H9 (cell line): ENCODE results near the gene HS2ST1. TPM values are rescaled to one million over a fixed set of nuclear protein-coding genes. Genes with fewer than 3 reads are reported as not detected.

ENCODE experiments used
- DNase-seq: peaks from one replicate; pipeline ENCODE4 v3.0.0-alpha.2; 2017
- H2AFZ ChIP-seq: one replicate; pipeline ENCODE4 v1.6.1; 2013; ENCODE audit warnings: mild to moderate bottlenecking, low read length, control low read depth, moderate library complexity
- H2AK5ac ChIP-seq: 2 replicates; pipeline ENCODE4 v1.6.1; 2013; ENCODE audit warnings: low read length, control low read depth, mixed read lengths; ENCODE audit not compliant: insufficient read length
- H2BK120ac ChIP-seq: one replicate; pipeline ENCODE4 v1.6.1; 2013; ENCODE audit warnings: low read depth, mild to moderate bottlenecking, low read length, control low read depth, inconsistent platforms; ENCODE audit not compliant: poor library complexity, severe bottlenecking
- H2BK12ac ChIP-seq: 2 replicates; pipeline ENCODE4 v1.6.1; 2013; ENCODE audit warnings: low read length, control low read depth, mixed read lengths, low read depth; ENCODE audit not compliant: insufficient read length
- H2BK15ac ChIP-seq: 2 replicates; pipeline ENCODE4 v1.6.1; 2013; ENCODE audit warnings: low read depth, low read length, control low read depth
- H2BK20ac ChIP-seq: one replicate; pipeline ENCODE4 v1.6.1; 2013; ENCODE audit warnings: low read depth, mild to moderate bottlenecking, low read length, control low read depth, inconsistent platforms; ENCODE audit not compliant: poor library complexity, severe bottlenecking
- H2BK5ac ChIP-seq: 2 replicates; pipeline ENCODE4 v1.6.1; 2013; ENCODE audit warnings: low read length, control low read depth, mixed read lengths; ENCODE audit not compliant: insufficient read length
- H3K14ac ChIP-seq: 2 replicates; pipeline ENCODE4 v1.6.1; 2013; ENCODE audit warnings: low read length, control low read depth; ENCODE audit not compliant: insufficient read depth
- H3K18ac ChIP-seq: 2 replicates; pipeline ENCODE4 v1.6.1; 2013; ENCODE audit warnings: low read depth, mild to moderate bottlenecking, mixed read lengths, low read length, control low read depth; ENCODE audit not compliant: insufficient read length
- H3K23ac ChIP-seq: 2 replicates; pipeline ENCODE4 v1.6.1; 2013; ENCODE audit warnings: low read length, control low read depth, mixed read lengths, low read depth; ENCODE audit not compliant: insufficient read length
- H3K23me2 ChIP-seq: 2 replicates; pipeline ENCODE4 v1.6.1; 2013; ENCODE audit warnings: low read depth, mild to moderate bottlenecking, mixed read lengths, low read length, control low read depth; ENCODE audit not compliant: insufficient read length, poor library complexity, severe bottlenecking
- H3K27ac ChIP-seq: 2 replicates; pipeline ENCODE4 v1.5.1; 2013; ENCODE audit warnings: low read length, control low read depth, mixed read lengths, low read depth; ENCODE audit not compliant: insufficient read length
- H3K27me3 ChIP-seq: 2 replicates; pipeline ENCODE4 v1.6.1; 2013; ENCODE audit warnings: low read length, control low read depth, inconsistent platforms; ENCODE audit not compliant: insufficient read depth
- H3K4ac ChIP-seq: 2 replicates; pipeline ENCODE4 v1.6.1; 2013; ENCODE audit warnings: low read depth, mild to moderate bottlenecking, control low read depth, inconsistent platforms, low read length, moderate library complexity
- H3K4me1 ChIP-seq: 2 replicates; pipeline ENCODE4 v1.6.1; 2013; ENCODE audit warnings: low read length, control low read depth, inconsistent platforms; ENCODE audit not compliant: insufficient read depth
- H3K4me2 ChIP-seq: 2 replicates; pipeline ENCODE4 v1.6.1; 2013; ENCODE audit warnings: low read length, control low read depth, mixed read lengths; ENCODE audit not compliant: insufficient read length, insufficient read depth
- H3K56ac ChIP-seq: 2 replicates; pipeline ENCODE4 v1.6.1; 2013; ENCODE audit warnings: low read depth, mild to moderate bottlenecking, mixed read lengths, low read length, control low read depth; ENCODE audit not compliant: insufficient read length
- H3K79me1 ChIP-seq: 2 replicates; pipeline ENCODE4 v1.6.1; 2013; ENCODE audit warnings: low read depth, mild to moderate bottlenecking, moderate library complexity, low read length, control low read depth, inconsistent platforms; ENCODE audit not compliant: insufficient read depth, poor library complexity, severe bottlenecking
- H3K79me2 ChIP-seq: 2 replicates; pipeline ENCODE4 v1.6.1; 2013; ENCODE audit warnings: low read length, control low read depth, inconsistent platforms; ENCODE audit not compliant: insufficient read depth
- H3K9ac ChIP-seq: 2 replicates; pipeline ENCODE4 v1.6.1; 2013; ENCODE audit warnings: low read length, control low read depth, mixed read lengths; ENCODE audit not compliant: insufficient read length; ENCODE audit errors: extremely low read depth
- H3K9me3 ChIP-seq: one replicate; pipeline ENCODE4 v1.6.1; 2013; ENCODE audit warnings: low read depth, low read length, inconsistent platforms; ENCODE audit not compliant: control insufficient read depth
- H3T11ph ChIP-seq: one replicate; pipeline ENCODE4 v1.6.1; 2013; ENCODE audit warnings: mild to moderate bottlenecking, low read length, control low read depth, inconsistent platforms
- H4K20me1 ChIP-seq: one replicate; pipeline ENCODE4 v1.6.1; 2013; ENCODE audit not compliant: control insufficient read depth, insufficient read length, insufficient read depth
- H4K5ac ChIP-seq: 2 replicates; pipeline ENCODE4 v1.6.1; 2013; ENCODE audit warnings: low read depth, mild to moderate bottlenecking, mixed read lengths, low read length, control low read depth; ENCODE audit not compliant: insufficient read length
- H4K8ac ChIP-seq: replicated peaks from 2 replicates; pipeline ENCODE4 v1.6.1; 2013; ENCODE audit warnings: low read length, control low read depth, mixed read lengths, low read depth; ENCODE audit not compliant: insufficient read length
- H4K91ac ChIP-seq: 2 replicates; pipeline ENCODE4 v1.6.1; 2013; ENCODE audit warnings: low read depth, mild to moderate bottlenecking, moderate library complexity, mixed read lengths, low read length, control low read depth; ENCODE audit not compliant: insufficient read length
- H3K27ac Mint-ChIP-seq, 3 experiments: 2 replicates in 2 of 3; 3 replicates in 1 of 3; pipeline ENCODE4 v1.8.0; 2020 to 2021; ENCODE audit warnings: mixed read lengths in 3 of 3, mild to moderate bottlenecking in 1 of 3, moderate library complexity in 1 of 3
- H3K27me3 Mint-ChIP-seq: 2 replicates; pipeline ENCODE4 v1.8.0; 2021; ENCODE audit warnings: low read depth, mild to moderate bottlenecking, moderate library complexity, mixed read lengths
- H3K36me3 Mint-ChIP-seq, 3 experiments: 2 replicates in 2 of 3; 3 replicates in 1 of 3; pipeline ENCODE4 v1.8.0; 2020 to 2021; ENCODE audit warnings: low read depth in 3 of 3, mixed read lengths in 3 of 3; ENCODE audit not compliant: insufficient read depth in 1 of 3
- H3K4me1 Mint-ChIP-seq, 2 experiments: 2 replicates each; pipeline ENCODE4 v1.8.0; 2020; ENCODE audit warnings: mixed read lengths in 2 of 2
- H3K4me3 Mint-ChIP-seq, 2 experiments: 2 replicates in 1 of 2; 3 replicates in 1 of 2; pipeline ENCODE4 v1.8.0; 2020 to 2021; ENCODE audit warnings: mild to moderate bottlenecking in 2 of 2, mixed read lengths in 2 of 2, moderate library complexity in 1 of 2
- H3K9me3 Mint-ChIP-seq, 2 experiments: 2 replicates in 1 of 2; 3 replicates in 1 of 2; pipeline ENCODE4 v1.8.0; 2020; ENCODE audit warnings: mild to moderate bottlenecking in 2 of 2, mixed read lengths in 2 of 2, moderate library complexity in 1 of 2
- WGBS: extraction: QIAGEN DNeasy Blood & Tissue Kit; methylation state at CpG from one replicate; pipeline ENCODE4 v1.1.7; 2013; ENCODE audit warnings: missing lambda C conversion rate, low lambda C conversion rate, mixed read lengths; ENCODE audit not compliant: insufficient read length; ENCODE audit errors: extremely low coverage; 5-methylcytosine and 5-hydroxymethylcytosine counted together
- total RNA-seq: library from RNA; stranded (reverse); gene quantifications from 2 replicates; pipeline ENCODE4 v1.2.1, GENCODE V29; 2021
- TF ChIP-seq, protein P1 (sequence below): fragments of 200-600 bp; sonication (generic); conservative IDR thresholded peaks from 3 replicates; pipeline ENCODE4 v1.8.0; 2021; ENCODE audit warnings: antibody characterized with exemption, mild to moderate bottlenecking

The HS2ST1 gene
- total RNA-seq, 1 experiment from 2014 or later = 20.1 TPM

DNA sequence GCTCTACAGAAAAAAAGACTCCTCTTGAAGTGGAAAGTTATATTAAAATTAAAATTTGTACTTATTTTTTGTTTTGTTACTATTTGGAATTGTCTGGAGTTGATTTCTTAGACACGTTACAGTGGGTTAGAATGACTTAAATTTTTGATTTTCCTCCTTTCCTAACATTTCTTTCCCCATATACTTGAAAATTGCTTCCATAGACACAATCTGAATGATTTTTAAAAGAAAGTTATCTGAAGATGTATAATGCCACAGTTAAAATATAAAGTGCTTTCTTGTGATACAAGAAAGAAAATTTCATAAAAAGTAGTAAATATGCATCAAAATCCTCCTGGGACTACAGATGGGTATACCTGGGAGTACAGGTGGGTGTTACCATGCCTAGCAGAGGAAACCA is 2.3 kb downstream of the HS2ST1 start:
- Histone ChIP-seq H4K91ac (no peak overlapping the region), H3K79me2 (peaks cover 35% of the 10 kb centered on the region), H3K4ac (no peak overlapping the region), H3K4me2 (no peak overlapping the region), H3K18ac (no peak overlapping the region), H3K14ac (no peak overlapping the region), H3K27ac (no peak overlapping the region), H2BK20ac (no peak overlapping the region), H3K9ac (no peak overlapping the region), H2BK15ac (no peak overlapping the region), H3K56ac (no peak overlapping the region), H4K5ac (no peak overlapping the region), H2BK12ac (no peak overlapping the region), H3K4me1 (no peaks in the 10 kb centered on the region; the same call in 1 of the 2 replicates), H2AFZ (no peak overlapping the region), H2BK5ac (no peak overlapping the region), H3T11ph (no peak overlapping the region), H4K8ac (no peak overlapping the region), H3K9me3 (no peaks in the 10 kb centered on the region), H3K23me2 (peaks cover 13% of the 10 kb centered on the region), H2BK120ac (no peak overlapping the region), H3K23ac (no peak overlapping the region), H3K27me3 (no peaks in the 10 kb centered on the region), H3K79me1 (peaks cover 3% of the 10 kb centered on the region), H2AK5ac (no peak overlapping the region), H4K20me1 (no peaks in the 10 kb centered on the region)
- Mint-ChIP-seq H3K4me1 (peaks cover 10 to 22% of the 10 kb centered on the region in 2 experiments), H3K27ac (no peak overlapping the region), H3K4me3 (peak overlapping the region; percentile 18 to 63; a peak in 3 of 5 replicates), H3K27me3 (no peaks in the 10 kb centered on the region), H3K36me3 (peaks cover 0 to 16% (median 12%) of the 10 kb centered on the region in 3 experiments; a peak in 5 of 7 replicates), H3K9me3 (peaks cover 4 to 11% of the 10 kb centered on the region in 2 experiments; a peak in 4 of 5 replicates)
- no CpG with 5 or more reads among the region's 1 CpG for WGBS
- TF ChIP-seq, protein P1, sequence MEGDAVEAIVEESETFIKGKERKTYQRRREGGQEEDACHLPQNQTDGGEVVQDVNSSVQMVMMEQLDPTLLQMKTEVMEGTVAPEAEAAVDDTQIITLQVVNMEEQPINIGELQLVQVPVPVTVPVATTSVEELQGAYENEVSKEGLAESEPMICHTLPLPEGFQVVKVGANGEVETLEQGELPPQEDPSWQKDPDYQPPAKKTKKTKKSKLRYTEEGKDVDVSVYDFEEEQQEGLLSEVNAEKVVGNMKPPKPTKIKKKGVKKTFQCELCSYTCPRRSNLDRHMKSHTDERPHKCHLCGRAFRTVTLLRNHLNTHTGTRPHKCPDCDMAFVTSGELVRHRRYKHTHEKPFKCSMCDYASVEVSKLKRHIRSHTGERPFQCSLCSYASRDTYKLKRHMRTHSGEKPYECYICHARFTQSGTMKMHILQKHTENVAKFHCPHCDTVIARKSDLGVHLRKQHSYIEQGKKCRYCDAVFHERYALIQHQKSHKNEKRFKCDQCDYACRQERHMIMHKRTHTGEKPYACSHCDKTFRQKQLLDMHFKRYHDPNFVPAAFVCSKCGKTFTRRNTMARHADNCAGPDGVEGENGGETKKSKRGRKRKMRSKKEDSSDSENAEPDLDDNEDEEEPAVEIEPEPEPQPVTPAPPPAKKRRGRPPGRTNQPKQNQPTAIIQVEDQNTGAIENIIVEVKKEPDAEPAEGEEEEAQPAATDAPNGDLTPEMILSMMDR = no peak
- no peak for DNase-seq
